ENCODE results near the gene ATP12A.
A peak's percentile ranks its signal among the peaks of the same experiment; 100 is the strongest.
"Not testable (repeated sequence)": the region's sequence is repeated elsewhere in the genome, so short reads cannot be mapped to it uniquely, and the experiment has no call there.

The ATP12A gene

DNA sequence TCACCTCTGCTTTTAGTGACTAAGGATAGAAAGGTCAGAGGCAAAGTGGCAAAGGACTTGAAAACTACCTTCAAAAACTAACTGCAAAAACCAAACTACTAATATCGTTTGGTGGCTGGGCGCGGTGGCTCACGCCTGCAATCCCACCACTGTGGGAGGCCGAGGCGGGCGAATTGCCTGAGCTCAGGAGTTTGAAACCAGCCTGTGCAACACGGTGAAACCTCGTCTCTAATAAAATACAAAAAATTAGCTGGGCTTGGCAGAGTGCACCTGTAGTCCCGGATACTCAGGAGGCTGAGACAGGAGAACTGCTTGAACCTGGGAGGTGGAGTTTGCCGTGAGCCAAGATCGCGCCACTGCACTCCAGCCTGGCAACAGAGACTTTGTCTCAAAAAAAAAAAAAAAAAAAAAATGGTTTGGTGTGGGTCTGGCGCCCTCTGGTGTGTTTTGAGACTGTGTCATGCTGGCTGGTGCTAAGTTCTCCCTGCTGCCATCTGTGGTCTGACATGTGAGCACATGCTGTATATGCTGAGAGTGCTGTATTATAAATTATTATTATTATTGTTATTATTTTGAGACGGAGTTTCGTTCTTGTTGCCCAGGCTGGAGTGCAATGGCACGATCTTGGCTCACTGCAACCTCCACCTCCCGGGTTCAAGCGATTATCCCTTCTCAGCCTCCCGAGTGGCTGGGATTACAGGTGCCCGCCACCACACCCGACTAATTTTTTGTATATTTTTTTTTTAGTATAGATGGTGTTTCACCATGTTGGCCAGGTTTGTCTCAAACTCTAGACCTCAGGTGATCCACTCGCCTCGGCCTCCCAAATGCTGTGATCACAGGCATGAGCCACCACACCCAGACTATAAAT, 47.8 kb downstream of the ATP12A start:
- TF ChIP-seq CTCF (IDR thresholded peaks at IDR 0.05): peak; percentile 68 to 79
- no peak overlapping the region for H3K27ac ChIP-seq
- H3K9me3 ChIP-seq: no peaks in the 10 kb centered on the region
- peaks cover 0 to 11% (median 0%) of the 10 kb centered on the region in 4 donors for H3K4me1 ChIP-seq
- intact Hi-C loops (cut with DNase I; ENCODE audit: low total_unique reads): loop anchor here (5.0 kb wide), 2 partner anchors 46 to 156 kb away; partner anchors contain the start of gene ATP12A
- no peak overlapping the region for H3K4me3 ChIP-seq
- no peaks in the 10 kb centered on the region for H3K36me3 ChIP-seq
- H3K27me3 ChIP-seq: peaks cover 0 to 4% of the 10 kb centered on the region in 2 donors
- peak; percentile 70 to 76 for DNase-seq

- H3K9me3 ChIP-seq; H3K4me1 ChIP-seq; DNase-seq; intact Hi-C loops (cut with DNase I; ENCODE audit: low total_unique reads); H3K27ac ChIP-seq; H3K36me3 ChIP-seq; H3K27me3 ChIP-seq; H3K4me3 ChIP-seq: not testable (repeated sequence)
Measured at GRCh38 chr13:24730873-24731567, 50.8 kb downstream of the ATP12A start.

- H3K9me3 ChIP-seq: no peaks in the 10 kb centered on the region
- intact Hi-C loops (cut with DNase I; ENCODE audit: low total_unique reads): no loop called here
Measured at GRCh38 chr13:24734950-24735349, 54.7 kb downstream of the ATP12A start.

DNA sequence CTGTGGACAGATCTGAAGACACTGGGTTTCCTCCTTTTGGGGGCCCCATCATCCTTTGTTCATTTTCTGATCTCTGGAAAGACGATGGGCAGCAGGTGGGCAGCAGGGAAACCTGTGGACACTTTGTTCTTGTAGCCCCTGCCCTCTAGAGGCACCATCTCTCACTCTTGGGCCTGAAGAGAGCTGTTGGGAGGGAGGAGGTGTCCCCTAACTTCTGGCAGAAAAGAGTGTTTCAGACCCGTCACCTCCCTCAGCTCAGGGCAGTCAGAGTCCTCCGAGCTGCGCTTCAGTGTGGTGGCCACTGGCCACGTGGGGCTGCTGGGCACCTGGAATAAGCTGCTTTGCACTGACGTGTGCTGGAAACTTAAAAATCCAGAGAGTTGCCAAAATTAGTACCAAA, 56.8 kb downstream of the ATP12A start:
- H3K36me3 ChIP-seq: no peaks in the 10 kb centered on the region
- H3K27me3 ChIP-seq: no peaks in the 10 kb centered on the region
- H3K4me1 ChIP-seq: no peaks in the 10 kb centered on the region
- H3K9me3 ChIP-seq: no peaks in the 10 kb centered on the region
- intact Hi-C loops (cut with DNase I; ENCODE audit: low total_unique reads): no loop called here
- H3K27ac ChIP-seq: no peak overlapping the region
- TF ChIP-seq CTCF (IDR thresholded peaks at IDR 0.05): no peak
- no peak for DNase-seq
- H3K4me3 ChIP-seq: no peak overlapping the region

More at GRCh38 chr13:24734950-24735349, 54.7 kb downstream of the ATP12A start:
- no peaks in the 10 kb centered on the region for H3K4me1 ChIP-seq
- no peak overlapping the region for H3K27ac ChIP-seq
- no peak for DNase-seq
- no peak overlapping the region for H3K4me3 ChIP-seq
- H3K27me3 ChIP-seq: no peaks in the 10 kb centered on the region
- H3K36me3 ChIP-seq: no peaks in the 10 kb centered on the region
- TF ChIP-seq CTCF (IDR thresholded peaks at IDR 0.05): no peak

DNA sequence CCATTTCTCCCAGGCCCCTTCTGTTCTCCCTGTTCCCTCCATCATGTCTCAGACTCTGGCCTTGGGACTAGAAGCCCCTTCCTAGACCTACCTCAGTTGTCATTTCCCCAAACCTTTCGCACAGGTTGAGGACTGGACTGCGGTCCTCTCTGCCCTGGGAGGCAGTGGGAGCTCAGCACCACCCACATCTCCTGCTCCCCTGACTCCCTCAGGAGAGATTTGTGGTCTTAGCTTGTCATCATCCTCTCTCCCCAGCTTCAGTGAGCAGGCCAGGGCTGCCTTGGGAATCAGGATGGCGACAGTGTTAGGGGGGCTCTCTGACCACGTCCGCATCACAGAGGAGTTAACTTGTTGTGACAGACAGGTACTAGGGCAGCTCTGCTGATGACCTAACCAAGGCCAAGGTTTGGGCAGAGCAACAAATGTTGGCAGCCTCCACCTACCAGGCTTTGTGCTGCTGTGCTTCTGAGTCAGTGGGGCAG, 58.2 kb downstream of the ATP12A start:
- no peaks in the 10 kb centered on the region for H3K4me1 ChIP-seq
- no peaks in the 10 kb centered on the region for H3K9me3 ChIP-seq
- no peaks in the 10 kb centered on the region for H3K36me3 ChIP-seq
- DNase-seq: no peak
- TF ChIP-seq CTCF (IDR thresholded peaks at IDR 0.05): no peak
- no peak overlapping the region for H3K27ac ChIP-seq
- intact Hi-C loops (cut with DNase I; ENCODE audit: low total_unique reads): no loop called here
- H3K27me3 ChIP-seq: no peaks in the 10 kb centered on the region
- no peak overlapping the region for H3K4me3 ChIP-seq

All from tibial artery (tissue), 4 donors.